AG20443 (cell line): ENCODE measurements around the gene ADD3.
A peak's percentile ranks its signal among the peaks of the same experiment; 100 is the strongest.
"Not testable (repeated sequence)": the region's sequence is repeated elsewhere in the genome, so short reads cannot be mapped to it uniquely, and the experiment has no call there.

Experiments
- DNase-seq: peaks from one replicate; pipeline ENCODE4 v3.0.0; 2012; ENCODE audit warnings: low spot score, mixed read lengths

The ADD3 gene

DNA sequence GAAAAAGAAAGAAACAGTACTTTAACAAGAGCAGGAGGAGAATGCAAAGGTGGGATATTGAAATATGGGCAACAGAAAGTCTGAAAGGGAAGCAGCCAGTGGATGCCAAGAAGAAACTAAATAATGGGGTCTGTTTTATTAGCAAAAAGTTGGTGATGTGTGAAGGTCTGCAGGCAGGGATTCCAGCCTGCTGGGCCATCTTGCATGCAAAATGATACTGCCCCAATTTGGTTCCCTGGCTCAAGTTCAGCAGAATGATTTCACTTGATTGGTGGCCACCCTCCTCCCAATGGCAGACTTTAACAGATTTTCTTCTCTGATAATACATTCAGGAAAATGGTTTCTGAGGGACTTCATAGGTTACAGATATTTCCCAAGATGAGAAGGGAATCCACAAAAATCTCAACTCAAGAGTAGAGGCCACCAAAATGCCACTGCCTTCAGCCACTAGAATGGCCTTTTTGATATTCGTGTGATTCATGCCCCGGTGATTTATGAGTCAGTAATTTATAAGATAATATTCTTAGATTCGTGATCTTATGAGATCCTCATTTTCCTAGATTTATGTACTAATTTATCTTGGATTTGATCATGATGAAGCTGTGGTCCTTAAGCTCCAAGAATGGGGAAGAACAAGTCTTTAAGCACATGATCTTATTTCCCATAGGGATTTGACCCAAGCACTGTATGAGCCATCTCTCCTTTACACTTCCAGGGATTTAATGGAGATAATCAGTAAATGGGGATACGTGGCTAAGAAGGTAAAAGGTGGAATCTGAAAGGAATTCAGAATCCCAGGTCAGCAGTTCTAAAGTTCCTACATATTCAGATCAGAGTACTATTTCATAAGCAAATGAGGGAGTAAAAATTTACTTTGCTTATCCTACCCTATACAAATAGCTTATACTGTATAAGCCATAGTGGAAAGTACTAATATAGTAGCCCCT lies 32.3 kb upstream of the ADD3 start:
- no peak for DNase-seq

DNA sequence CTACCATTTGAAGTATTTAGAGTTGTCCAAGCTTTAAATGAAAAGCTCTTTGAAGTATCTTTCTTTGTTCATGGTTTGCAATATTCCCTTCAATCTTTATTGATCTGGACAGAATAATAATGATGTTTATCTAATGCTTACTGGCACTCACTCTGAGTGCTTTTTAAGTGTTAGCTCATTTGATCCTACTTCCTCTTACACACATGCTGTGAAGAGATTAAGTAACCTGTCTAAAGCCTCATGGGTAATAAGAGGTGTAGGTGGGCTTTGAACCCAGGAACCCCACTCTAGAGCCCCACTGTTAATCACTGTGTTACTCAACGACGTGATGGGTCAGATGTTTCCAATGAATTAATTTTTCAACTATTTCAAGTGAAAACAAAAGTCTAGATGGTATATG lies 31.1 kb upstream of the ADD3 start:
- no peak for DNase-seq

DNA sequence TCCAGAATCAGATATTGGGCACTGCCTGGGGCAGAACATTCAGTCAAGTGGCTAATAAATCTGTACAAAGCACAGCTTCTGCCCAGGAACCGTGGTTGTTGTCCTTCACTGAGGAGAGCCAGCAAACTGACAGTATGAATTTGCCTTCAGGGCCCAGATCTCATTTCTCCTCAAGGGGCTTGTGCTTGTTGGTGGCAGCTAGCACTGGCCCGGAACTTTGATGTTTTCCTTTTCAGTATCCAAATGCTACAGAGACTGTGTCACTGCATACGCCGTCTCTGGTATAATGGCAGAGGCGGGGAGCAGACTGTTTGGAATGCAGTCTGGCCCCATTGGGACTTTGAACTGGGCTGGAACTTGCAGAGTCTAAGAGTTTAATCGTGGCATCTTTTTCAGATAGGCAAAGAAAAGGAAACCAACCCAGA lies 30.4 kb upstream of the ADD3 start:
- DNase-seq: peak; percentile 68

DNA sequence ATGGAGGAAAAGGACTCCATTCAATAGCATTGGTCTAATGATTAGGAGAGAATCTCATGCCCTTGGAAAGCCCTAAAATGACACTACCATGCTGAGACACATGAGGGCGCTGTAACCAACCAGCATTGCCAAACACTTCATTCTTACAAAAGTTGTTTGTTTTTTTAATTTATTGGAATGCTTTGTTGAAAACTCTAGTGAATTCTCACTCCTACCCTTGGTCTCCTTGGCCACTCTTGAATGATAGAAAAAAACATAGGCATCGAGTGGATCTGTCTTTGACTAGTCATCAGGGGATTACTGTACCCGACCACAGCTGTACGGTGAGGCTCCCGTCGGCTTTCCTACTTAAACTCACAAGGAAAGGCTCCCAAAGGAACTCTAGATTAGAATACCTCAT lies 29.3 kb upstream of the ADD3 start:
- peak; percentile 48 for DNase-seq

DNA sequence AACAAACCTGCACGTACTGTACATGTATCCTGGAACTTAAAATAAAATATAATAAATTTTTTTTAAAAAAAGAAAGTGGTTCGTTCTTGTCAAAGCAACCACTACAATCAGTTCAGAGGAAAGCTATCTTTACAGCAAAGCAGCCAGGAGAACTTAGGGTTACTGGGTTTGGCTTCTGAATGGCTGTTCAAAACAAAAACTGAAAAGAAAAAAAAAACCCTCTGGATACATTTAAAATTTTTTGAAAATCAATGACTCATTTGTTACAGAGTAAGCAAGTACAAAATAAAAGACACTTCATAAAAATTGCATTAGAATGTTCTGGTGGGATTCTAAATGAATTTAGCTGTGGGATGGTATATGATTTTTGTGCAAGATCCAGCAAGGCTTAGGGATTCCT lies 28.6 kb upstream of the ADD3 start:
- DNase-seq: no peak

DNA sequence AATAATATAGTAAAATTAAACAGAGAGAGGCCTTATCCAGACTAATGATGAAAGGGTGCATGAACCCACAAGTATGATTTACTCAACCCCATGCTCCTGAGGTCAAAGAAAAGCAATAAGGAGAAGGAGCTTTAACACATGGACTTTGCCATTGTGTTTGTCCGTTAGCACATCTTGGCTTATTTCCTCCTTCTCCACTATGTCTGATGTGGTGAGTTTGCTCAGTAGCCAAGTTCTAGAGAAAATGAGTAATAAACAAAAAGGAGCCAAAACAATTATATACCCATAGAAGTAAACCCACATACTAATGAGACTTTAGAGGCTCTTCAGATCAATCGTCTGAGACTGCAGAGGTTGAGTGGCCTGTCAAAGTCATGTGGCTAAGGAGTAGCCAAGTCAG lies 26.1 kb upstream of the ADD3 start:
- peak; percentile 37 for DNase-seq

DNA sequence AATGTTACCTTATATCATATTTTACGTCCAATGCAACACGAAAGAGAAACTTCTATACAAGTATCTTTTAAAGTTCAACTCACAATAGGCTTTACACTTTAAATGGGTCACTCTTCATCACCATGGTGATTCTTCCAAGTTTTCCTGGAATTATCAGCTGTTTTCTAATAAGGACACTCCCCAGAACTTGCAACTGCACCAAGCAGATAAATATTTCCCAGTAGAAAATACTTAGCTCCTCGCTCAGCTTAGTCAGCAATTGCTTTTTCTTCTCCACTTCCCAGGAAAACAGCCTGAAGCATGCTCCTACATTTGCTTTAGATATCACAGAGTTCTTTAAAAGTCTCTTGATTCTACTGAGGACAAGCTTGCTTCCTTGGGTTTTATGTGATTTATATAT lies 25.7 kb upstream of the ADD3 start:
- DNase-seq: no peak

DNA sequence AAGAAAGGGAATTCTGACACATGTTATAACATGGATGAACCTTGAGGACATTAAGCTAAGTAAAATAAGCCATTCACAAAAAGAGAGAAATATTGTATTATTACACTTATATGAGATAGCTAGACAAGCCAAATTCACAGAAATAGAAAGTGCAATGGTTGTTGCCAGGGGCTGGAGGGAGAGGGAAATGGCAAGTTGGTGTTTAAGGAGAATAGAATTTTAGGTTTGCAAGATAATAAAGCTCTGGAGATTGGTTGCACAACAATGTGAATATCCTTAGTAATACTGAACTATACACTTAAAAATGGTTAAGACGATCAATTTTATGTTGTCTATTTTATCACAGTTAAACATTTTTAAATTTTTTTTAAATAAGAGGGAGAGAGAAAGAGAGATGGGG lies 25.0 kb upstream of the ADD3 start:
- no peak for DNase-seq

DNA sequence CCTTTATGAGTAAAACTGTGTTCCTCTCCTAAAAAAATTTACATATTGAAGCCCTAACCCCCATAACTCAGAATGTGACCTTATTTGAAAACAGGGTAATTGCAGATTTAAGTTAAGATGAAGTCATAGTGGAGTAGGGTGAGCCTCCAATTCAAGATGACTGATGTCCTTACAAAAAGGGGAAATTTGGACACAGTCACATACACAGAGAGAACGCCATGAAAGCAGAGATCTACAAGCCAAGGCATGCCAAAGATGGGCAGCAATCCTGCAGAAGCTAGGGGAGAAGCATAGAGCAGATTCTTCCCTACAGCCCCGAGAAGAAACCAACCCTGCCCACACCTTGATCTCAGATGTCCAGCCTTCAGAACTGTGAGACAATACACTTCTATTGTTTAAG lies 23.8 kb upstream of the ADD3 start:
- no peak for DNase-seq

DNA sequence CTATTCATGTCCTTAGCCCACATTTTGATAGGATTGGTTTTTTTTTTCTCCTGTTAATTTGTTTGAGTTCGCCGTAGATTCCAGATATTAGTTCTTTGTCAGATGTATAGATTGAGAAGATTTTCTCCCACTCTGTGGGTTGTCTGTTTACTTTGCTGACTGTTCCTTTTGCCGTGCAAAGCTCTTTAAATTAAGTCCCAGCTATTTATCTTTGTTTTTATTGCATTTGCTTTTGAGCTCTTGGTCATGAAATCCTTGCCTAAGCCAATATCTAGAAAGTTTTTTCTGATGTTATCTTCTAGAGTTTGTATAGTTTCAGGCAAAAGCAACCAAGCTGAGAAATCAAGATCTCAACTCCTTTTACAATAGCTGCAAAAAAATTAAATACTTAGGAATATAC lies 22.0 kb upstream of the ADD3 start:
- DNase-seq: not testable (repeated sequence)

DNA sequence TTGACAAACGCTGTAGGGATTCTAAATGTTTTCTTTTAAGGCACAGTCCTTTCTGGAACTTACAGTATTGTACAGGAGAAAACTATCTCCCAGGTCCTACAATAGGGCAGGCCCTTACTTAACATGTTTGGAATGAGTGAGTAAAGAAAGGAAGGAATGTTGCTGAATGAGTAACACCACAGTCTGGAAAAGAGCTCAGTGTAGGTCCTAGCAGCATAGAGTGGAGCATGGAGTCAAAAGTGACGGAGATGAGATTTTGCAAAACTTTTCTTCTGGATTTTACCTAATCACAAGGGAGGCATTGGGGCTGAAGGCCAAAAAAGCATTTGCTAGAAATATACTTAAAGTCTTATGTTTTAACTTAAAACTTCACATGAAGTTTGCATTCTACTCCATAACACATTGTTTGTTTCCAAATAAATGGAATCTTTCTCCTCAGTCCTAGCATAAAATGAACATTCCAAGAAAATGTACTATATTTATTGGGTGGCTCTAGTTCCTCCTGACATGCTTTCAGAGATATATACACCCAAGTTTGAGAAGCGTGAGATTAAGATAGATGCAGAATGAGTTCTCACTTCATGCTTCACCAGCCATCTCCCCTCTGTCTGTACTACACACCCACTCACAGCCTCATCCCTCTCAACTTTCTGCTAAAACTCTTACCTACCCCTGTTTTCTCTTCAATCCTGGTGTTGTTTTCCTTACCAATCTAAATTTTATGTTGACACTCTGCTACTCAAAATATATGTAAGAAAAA lies 20.2 kb upstream of the ADD3 start:
- peak; percentile 81 for DNase-seq

DNA sequence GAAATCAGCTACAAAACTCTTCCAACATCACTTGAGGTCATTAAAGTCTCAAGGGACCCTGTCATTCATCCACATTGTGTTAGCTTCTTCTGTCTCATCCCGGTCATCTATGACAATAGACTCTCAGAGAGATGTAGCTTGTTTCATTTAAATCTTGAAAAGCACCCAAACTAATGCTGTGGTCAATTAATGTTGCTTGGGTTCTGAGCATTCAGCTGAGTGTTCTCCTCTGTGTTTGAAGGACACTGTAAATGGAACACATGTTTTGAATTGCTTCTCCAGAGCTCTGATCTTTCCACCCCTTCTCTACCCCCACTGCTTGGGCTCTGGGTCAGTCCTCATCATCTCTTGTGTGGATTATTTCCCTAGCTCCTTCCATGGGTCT lies 19.6 kb upstream of the ADD3 start:
- no peak for DNase-seq

DNA sequence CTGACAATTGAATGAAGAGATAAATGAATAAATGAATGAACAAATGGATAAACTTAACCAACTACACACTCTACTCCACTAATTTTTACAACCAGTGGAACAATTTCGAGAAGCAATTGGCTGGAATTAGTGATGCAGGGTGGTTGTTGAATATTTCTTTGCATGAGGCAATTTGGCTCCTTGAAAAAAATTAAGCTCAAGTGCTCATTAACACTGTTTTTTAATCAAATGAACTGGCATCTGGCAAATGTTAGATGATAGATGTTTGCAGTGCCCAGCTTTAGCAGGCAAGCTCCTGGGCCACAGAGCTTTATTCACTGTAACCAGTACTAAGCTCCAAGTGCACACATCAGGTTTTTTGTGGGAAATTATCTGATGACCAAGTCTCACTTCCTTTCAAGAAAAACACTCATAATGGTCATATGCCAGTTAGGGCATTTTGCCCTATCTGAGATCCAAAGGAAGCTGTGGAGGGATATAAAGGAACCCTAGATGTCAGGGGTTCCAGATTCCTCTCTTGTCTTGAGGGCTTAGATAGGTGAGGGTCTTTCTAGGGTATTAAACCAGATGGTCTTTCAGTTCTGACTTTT lies 16.4 kb upstream of the ADD3 start:
- no peak for DNase-seq

DNA sequence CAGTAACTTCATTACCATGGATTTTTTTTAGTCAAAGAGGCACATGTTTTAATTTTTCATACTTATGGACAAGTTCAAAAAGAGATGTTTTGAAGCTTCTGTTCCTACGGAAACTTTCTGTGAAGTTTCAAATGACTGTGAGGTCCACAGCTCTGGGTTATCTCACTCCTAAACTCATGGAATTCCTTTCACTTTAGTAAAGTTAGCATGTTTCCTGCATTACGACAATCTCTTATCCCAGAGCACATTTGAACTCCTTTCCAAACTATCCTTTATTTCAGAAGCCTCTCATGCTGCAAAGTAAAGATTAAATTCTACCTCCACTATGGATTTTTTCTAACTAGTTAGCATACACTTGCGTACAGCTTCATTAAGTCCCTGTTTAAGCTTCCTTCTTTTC lies 15.3 kb upstream of the ADD3 start:
- DNase-seq: peak; percentile 63

DNA sequence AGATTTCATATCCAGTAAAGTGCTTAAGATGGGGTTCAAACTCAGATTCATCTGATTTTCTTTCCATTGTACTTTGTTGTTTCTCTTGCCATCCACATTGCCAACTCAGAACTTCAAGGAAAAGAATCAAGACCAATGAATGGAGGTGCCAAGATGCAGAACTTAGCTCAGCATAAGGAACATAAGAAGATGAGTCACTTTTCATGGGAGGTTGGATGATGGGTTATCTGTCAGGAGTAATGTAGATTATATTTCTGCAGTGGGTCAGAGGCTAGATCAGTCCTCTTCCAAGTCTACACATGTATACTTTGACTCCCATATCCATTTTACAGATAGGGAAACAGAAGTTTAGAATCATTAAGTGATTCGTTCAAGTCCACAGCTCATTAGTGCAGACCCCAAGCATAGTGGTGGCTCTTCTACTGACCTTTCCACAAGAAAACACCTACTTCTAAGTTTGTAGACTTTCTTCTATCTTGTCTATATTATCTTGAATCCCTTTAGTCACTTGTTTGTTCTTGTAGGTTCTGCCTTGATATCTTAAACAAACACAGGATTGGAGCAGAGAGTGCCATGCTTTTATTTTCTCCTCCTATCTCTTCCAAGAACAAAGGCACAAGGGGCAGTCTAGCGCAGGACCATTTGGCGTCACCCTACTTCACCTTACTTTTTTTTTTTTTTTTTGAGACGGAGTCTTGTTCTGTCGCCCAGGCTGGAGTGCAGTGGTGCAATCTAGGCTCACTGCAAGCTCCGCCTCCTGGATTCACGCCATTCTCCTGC lies 14.0 kb upstream of the ADD3 start:
- DNase-seq: no peak

DNA sequence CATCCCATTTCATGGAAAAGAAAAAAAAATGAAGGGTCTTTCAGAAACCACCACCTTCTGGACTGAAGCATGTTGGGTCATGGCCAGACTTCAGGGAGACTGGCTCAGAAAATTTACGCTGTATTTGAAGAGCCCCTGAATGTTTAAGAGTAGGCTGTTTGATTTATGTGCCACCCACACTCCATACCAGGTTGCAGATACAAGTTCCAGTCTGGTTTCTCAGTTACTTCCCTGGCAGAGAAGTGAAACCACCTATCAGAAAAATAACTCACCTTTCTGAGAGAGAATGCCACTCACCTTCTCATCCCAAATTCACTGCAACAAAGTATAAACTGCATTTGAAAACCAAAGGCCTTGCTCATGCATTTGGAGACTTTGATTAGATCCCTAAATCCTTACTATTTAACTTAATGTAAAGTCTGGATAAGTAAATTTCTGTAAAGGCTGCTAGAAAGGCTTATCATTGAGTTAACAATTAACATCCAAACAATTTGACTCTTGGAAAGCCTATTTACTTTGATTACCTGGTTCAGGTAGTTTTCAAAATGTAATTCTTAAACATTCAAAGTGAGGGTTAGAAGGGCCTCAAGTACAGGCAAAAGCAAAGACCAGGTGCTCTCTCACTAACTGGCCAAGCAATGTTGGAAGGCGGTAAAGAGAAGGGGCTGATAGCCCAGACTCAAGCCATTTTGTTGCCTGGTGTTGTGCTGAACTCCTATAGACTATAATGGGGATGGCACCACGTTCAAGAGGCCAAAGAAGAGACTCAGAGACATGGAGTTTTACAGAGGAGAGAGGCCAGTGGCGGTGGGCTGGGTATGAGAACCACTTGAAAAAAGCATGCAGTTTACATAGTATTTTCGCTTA lies 12.8 kb upstream of the ADD3 start:
- DNase-seq: no peak

DNA sequence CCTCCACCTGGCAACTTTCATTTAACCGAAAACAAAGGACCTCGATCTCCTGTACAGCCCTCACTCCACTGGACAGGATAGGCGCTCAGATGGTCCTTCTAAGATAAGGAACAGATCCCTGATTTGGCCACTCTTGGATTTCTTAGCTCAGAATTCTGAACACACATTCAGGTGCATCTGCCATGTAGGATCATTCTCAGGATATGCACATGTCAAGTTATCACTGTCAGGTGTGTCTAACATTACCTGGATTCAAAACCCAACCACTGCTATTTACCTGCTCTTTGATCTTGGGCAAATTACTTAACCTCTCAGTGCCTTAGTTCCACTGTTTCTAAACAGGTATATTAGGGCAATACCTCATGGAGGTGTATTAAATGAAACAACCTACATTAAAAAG lies 12.2 kb upstream of the ADD3 start:
- no peak for DNase-seq

DNA sequence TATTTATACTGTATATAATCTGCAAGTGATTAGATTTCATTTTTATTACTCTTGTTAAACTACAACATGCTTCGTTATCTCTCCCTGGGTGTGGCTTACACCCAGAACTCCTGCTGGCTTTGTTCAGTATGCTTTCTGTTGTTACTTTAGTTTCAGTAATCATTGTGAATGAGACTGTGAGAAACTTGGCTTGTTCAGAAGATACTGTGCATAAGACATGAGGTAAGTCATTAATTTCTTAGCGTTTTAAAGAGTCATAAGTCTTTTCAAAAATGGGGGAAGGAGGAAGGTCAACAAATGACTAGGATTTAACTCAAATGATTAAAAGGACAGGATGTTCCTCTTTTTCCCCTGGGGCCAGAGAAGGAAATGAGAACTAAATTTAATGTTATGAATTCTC lies 11.6 kb upstream of the ADD3 start:
- no peak for DNase-seq

DNA sequence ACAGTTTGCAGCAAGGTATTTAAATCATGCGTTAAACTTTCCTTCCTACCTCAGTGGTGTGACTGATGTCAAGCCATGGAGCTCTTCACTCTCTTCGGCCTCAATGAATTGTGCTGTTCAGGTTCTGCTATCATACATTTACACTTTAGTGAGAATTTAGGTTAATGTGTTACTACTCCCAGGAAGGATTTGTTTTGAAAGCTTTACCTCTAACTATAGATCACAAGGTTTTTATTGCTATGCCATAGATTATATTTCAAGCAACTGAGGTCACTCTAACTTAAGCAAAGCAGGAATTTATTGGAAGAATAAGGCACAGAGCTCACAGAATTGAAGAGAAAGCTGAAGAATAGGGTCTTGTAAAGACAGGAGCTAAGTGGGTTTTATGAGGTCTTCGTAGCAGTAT lies 11.0 kb upstream of the ADD3 start:
- DNase-seq: no peak

DNA sequence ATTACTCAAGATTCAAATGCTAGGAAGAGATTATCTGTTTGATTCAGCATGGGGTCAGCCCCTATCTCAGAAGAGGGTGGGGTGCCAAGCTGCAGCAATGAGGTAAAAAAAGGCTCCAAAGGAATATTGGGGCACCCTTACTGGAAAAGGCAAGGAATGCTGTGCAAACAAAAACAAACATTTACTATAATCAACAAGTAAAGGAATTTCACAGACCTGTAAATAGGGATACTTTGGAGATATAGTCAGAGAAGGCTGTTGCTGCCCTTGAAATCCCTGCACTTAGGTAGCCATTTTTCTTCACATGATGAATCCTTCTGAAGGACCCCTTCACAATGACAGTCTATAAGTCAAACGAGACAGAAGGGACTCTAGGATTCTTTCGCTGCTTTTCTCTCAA lies 10.6 kb upstream of the ADD3 start:
- DNase-seq: no peak

DNA sequence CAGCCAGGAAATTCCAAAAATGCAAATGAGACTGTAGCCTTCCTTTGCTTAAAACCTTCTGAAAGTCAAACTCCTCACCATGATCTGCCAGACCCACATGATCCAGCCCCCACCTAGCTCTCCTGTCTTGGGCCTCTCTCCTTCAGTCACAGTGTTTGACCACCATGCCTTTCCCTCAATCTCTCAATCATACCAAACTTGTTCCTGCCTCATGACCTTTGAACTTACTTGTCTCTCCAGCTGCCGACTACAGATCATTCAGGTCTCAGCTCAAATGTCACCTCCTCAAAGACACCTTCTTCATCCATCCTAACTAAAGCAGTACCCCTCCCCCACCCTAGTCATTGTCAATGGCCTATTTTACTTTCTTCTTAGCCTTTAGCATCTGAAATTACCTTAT lies 9.3 kb upstream of the ADD3 start:
- no peak for DNase-seq
